Keratinocyte (primary cell): ENCODE results near the gene HOXA10. TPM values are rescaled to one million over a fixed set of nuclear protein-coding genes. Genes with fewer than 3 reads are reported as not detected.
A peak's percentile ranks its signal among the peaks of the same experiment; 100 is the strongest.

Experiments used
- DNase-seq: peaks from one replicate; pipeline ENCODE4 v3.0.0-alpha.2; 2011; ENCODE audit warnings: low read depth, missing footprints, low spot score
- FAIRE-seq: peaks from 2 replicates; lab custom pipeline; 2011; peaks lifted over from hg19 to GRCh38; lab: Jason Lieb, UNC
- H2AFZ ChIP-seq: 2 replicates; pipeline ENCODE4 v1.6.0; 2012; ENCODE audit warnings: low read length, control low read depth, inconsistent platforms; ENCODE audit not compliant: control insufficient read depth
- H3K27ac ChIP-seq: 2 replicates; pipeline ENCODE4 v1.5.1; 2011; ENCODE audit warnings: low read length; ENCODE audit not compliant: control insufficient read depth, insufficient read depth
- H3K27me3 ChIP-seq: 3 replicates; pipeline ENCODE4 v1.6.0; 2011; ENCODE audit warnings: low read length; ENCODE audit not compliant: control insufficient read depth, insufficient read depth; ENCODE audit errors: extremely low read depth
- H3K36me3 ChIP-seq, 2 experiments: 2 replicates in 1 of 2; 3 replicates in 1 of 2; pipeline ENCODE4 v1.5.1; 2011; ENCODE audit warnings: low read length in 2 of 2, mild to moderate bottlenecking in 1 of 2; ENCODE audit not compliant: control insufficient read depth in 2 of 2, insufficient read depth in 2 of 2; ENCODE audit errors: extremely low read depth in 1 of 2
- H3K4me1 ChIP-seq: 3 replicates; pipeline ENCODE4 v1.5.1; 2011; ENCODE audit warnings: low read length; ENCODE audit not compliant: control insufficient read depth, insufficient read depth; ENCODE audit errors: extremely low read depth
- H3K4me2 ChIP-seq: 3 replicates; pipeline ENCODE4 v1.6.0; 2011; ENCODE audit warnings: low read depth, low read length; ENCODE audit not compliant: control insufficient read depth, insufficient read depth; ENCODE audit errors: extremely low read depth
- H3K4me3 ChIP-seq, 3 experiments: fragments of 200-600 bp in 1 of 3; sonication (generic) in 1 of 3; 2 replicates in 2 of 3; 3 replicates in 1 of 3; pipeline ENCODE4 v1.5.1; 2011 to 2016; ENCODE audit warnings: low read length in 3 of 3, mild to moderate bottlenecking in 3 of 3, control low read depth in 2 of 3, inconsistent platforms in 1 of 3, low read depth in 1 of 3, mixed read lengths in 1 of 3, mixed run types in 1 of 3, moderate library complexity in 1 of 3; ENCODE audit not compliant: control insufficient read depth in 2 of 3, insufficient read depth in 2 of 3; ENCODE audit errors: extremely low read depth in 1 of 3
- H3K79me2 ChIP-seq: 2 replicates; pipeline ENCODE4 v1.6.0; 2012; ENCODE audit warnings: low read length; ENCODE audit not compliant: control insufficient read depth, insufficient read depth
- H3K9ac ChIP-seq: 3 replicates; pipeline ENCODE4 v1.6.0; 2011; ENCODE audit warnings: low read length; ENCODE audit not compliant: control insufficient read depth, insufficient read depth; ENCODE audit errors: extremely low read depth
- H3K9me1 ChIP-seq: 3 replicates; pipeline ENCODE4 v1.6.0; 2011; ENCODE audit warnings: low read length; ENCODE audit not compliant: control insufficient read depth, insufficient read depth; ENCODE audit errors: extremely low read depth
- H3K9me3 ChIP-seq: 2 replicates; pipeline ENCODE4 v1.5.1; 2012; ENCODE audit warnings: low read depth, low read length; ENCODE audit not compliant: control insufficient read depth
- H4K20me1 ChIP-seq: 3 replicates; pipeline ENCODE4 v1.6.0; 2011; ENCODE audit warnings: low read length; ENCODE audit not compliant: control insufficient read depth, insufficient read depth; ENCODE audit errors: extremely low read depth
- EZH2 ChIP-seq: IDR thresholded peaks from one replicate; pipeline ENCODE4 v1.6.1; 2012; ENCODE audit warnings: inconsistent platforms, mild to moderate bottlenecking, low read length, moderate library complexity
- dilution Hi-C: fragments of 300-500 bp; cut with MboI; formaldehyde crosslinking; loops from one replicate; pipeline ENCODE4 v1.7.0; 2020; ENCODE audit warnings: low sequenced_read_pairs; ENCODE audit not compliant: extremely low pct_ligation_motif_present
- polyA plus RNA-seq, 5 experiments: library from polyadenylated mRNA; depleted of rRNA in 3 of 5; stranded (reverse) in 3 of 5; stranded (forward) in 1 of 5; unstranded in 1 of 5; fragments of >200 nt; gene quantifications; 1 replicate in 1 of 5; 2 replicates in 3 of 5; 3 replicates in 1 of 5; pipeline versions ENCODE4 v1.2.1 to v1.2.3, GENCODE V29; 2011 to 2012; ENCODE audit warnings: missing spikeins in 2 of 5, low read depth in 1 of 5, low replicate concordance in 1 of 5
- TF ChIP-seq, protein P1 (sequence below), 3 experiments: IDR thresholded peaks in 1 of 3; conservative IDR thresholded peaks in 1 of 3; optimal IDR thresholded peaks in 1 of 3; 2 replicates in 2 of 3; 3 replicates in 1 of 3; pipeline versions ENCODE3 to v1.5.1; 2011; ENCODE audit warnings: low read length in 3 of 3, mild to moderate bottlenecking in 3 of 3, moderate library complexity in 2 of 3, control low read depth in 1 of 3, inconsistent platforms in 1 of 3; ENCODE audit not compliant: insufficient read depth in 2 of 3; ENCODE audit errors: extremely low read depth in 1 of 3

HOXA10 gene
- polyA plus RNA-seq, 1 donor (not counting 4 experiments of a cell fraction or from before 2014, with no cell fraction given): 2.4 TPM

DNA sequence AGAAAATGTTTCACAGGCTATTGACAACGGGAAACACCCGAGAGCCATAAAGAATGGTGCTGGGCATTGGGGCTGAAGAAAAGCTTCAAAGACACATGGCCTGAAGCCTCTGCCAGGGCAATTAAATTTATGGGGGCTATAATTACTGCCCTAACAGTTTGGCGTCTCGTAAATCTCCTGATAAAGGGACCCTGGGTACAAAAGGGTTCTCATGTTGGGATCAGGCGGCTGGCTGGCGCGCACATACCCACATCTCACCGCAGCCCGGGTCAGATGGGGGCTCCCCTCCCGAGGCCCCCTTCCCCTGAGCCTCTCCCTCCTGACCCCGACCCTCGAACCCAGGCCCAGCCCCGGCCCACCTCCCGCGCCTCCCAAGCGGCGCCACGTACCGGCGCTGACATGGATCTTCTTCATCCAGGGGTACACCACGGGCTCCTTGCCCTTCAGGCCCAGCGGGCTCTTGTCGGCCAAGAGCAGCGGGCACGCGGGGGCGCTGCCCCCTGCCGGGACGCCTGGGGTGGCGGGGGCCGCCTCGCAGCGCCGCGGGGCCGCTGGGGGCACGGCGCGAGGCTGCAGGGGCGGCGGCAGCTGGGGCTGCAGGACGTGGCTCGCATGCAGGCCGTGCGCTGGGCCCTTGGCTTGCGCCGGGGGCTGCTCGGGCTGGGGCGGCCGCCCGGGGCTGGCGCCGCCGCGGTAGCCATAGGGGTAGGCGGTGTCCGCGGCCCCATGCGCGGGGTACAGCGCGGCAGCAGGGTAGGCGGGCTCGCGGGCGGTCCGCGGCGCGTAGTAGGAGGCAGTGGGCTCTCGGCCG, 44.2 kb downstream of the HOXA10 start:
- peak overlapping the region; percentile 66 for H3K27ac ChIP-seq
- FAIRE-seq: no peak

DNA sequence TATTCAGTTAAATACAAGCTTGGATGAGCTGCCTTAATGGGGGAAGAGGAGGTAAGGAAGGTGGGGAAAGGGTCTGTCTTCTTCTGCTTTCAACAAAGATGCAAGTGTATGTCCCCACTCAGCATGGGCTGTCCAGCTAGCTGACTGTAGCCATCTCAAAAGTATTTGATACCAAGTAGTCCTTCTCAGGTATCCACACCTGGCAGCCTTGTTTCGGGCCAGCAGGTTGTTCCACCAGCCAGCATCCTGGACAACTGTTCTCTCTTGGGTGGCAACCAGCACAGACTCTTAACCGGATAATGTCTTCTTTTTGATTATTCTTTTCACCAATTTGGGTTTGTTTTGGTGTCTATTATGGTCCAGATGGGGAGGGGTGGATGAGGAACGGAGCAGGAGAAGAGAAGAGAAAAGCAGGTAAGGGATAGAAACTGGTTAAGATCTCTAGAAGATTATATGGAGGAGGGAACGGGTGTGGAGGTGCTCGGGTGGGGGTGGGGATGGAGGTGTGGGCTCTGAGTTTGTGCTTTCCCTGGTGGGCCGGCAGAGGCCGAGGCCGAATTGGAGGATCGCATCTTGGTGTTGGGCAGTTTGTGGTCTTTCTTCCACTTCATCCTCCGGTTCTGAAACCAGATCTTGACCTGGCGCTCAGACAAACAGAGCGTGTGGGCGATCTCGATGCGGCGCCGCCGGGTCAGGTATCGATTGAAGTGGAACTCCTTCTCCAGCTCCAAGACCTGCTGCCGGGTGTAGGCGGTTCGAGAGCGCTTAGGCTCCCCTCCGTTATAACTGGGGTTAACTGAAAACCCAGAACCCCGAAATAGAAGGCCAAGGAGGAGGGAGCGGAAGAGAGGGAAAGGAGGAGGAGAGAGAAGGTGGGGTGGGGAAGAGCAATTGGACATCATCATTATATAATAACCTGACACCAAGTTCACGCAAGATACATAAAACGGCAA, 45.1 kb downstream of the HOXA10 start:
- DNase-seq (no peak), FAIRE-seq (no peak)
- no peak for TF ChIP-seq EZH2
- TF ChIP-seq, protein P1, sequence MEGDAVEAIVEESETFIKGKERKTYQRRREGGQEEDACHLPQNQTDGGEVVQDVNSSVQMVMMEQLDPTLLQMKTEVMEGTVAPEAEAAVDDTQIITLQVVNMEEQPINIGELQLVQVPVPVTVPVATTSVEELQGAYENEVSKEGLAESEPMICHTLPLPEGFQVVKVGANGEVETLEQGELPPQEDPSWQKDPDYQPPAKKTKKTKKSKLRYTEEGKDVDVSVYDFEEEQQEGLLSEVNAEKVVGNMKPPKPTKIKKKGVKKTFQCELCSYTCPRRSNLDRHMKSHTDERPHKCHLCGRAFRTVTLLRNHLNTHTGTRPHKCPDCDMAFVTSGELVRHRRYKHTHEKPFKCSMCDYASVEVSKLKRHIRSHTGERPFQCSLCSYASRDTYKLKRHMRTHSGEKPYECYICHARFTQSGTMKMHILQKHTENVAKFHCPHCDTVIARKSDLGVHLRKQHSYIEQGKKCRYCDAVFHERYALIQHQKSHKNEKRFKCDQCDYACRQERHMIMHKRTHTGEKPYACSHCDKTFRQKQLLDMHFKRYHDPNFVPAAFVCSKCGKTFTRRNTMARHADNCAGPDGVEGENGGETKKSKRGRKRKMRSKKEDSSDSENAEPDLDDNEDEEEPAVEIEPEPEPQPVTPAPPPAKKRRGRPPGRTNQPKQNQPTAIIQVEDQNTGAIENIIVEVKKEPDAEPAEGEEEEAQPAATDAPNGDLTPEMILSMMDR (optimal IDR thresholded peaks at IDR 0.05 in 1 of 3, IDR thresholded peaks at IDR 0.05 in 1 of 3, conservative IDR thresholded peaks at IDR 0.05 in 1 of 3; ENCODE audit: extremely low read depth in 1 of 3, insufficient read depth in 2 of 3, low read length in 3 of 3): no peak
- Histone ChIP-seq H3K4me1 (peaks cover 15% of the 10 kb centered on the region), H2AFZ (no peak overlapping the region), H3K27me3 (no peaks in the 10 kb centered on the region), H3K9ac (peak overlapping the region; percentile 77), H3K4me2 (peak overlapping the region; percentile 72), H3K36me3 (no peaks in the 10 kb centered on the region), H3K4me3 (peak overlapping the region in 1 of 3 experiments; percentile 53), H3K27ac (no peak overlapping the region), H3K79me2 (peaks cover 10% of the 10 kb centered on the region), H3K9me3 (no peaks in the 10 kb centered on the region), H4K20me1 (no peaks in the 10 kb centered on the region), H3K9me1 (no peaks in the 10 kb centered on the region)
- dilution Hi-C loops: no loop called here

More for the DNA sequence above, 44.2 kb downstream of the HOXA10 start:
- no peaks in the 10 kb centered on the region for H3K36me3 ChIP-seq
- dilution Hi-C loops: no loop called here
- DNase-seq: no peak
- H3K4me3 ChIP-seq: peak overlapping the region; percentile 63 to 81 (median 77)
- no peaks in the 10 kb centered on the region for H3K27me3 ChIP-seq
- peaks cover 24% of the 10 kb centered on the region for H3K4me1 ChIP-seq
- TF ChIP-seq EZH2: no peak
- TF ChIP-seq, protein P1 (optimal IDR thresholded peaks at IDR 0.05 in 1 of 3, IDR thresholded peaks at IDR 0.05 in 1 of 3, conservative IDR thresholded peaks at IDR 0.05 in 1 of 3; ENCODE audit: extremely low read depth in 1 of 3, insufficient read depth in 2 of 3, low read length in 3 of 3): peak in 2 of 3 experiments; percentile 19 to 45
- no peaks in the 10 kb centered on the region for H4K20me1 ChIP-seq
- no peaks in the 10 kb centered on the region for H3K9me1 ChIP-seq
- peak overlapping the region; percentile 23 for H2AFZ ChIP-seq
- peak overlapping the region; percentile 77 for H3K9ac ChIP-seq
- no peaks in the 10 kb centered on the region for H3K9me3 ChIP-seq
- H3K79me2 ChIP-seq: peaks cover 10% of the 10 kb centered on the region
- peak overlapping the region; percentile 72 for H3K4me2 ChIP-seq
